GM19438 (cell line): ENCODE data around the gene ANKS1B.
"Not testable (repeated sequence)": the region's sequence is repeated elsewhere in the genome, so short reads cannot be mapped to it uniquely, and the experiment has no call there.

Source experiments
- ATAC-seq: cut with Tn5 transposase; IDR thresholded peaks from one replicate; pipeline ENCODE4 v1.9.1; 2021; ENCODE audit warnings: low read depth; ENCODE audit not compliant: unreplicated experiment

The ANKS1B gene

GRCh38 chr12:99311373-99311772 is 673.4 kb downstream of the ANKS1B start:
- peak; percentile 66 for ATAC-seq

- ATAC-seq: no peak
Measured at GRCh38 chr12:99309812-99310211, 674.9 kb downstream of the ANKS1B start.

- ATAC-seq: no peak
Measured at GRCh38 chr12:99302874-99303273, 681.9 kb downstream of the ANKS1B start.

- ATAC-seq: no peak
Measured at GRCh38 chr12:99287136-99287535, 697.6 kb downstream of the ANKS1B start.

- ATAC-seq: no peak
Measured at GRCh38 chr12:99284161-99284560, 700.6 kb downstream of the ANKS1B start.

GRCh38 chr12:99282624-99283023 is 702.1 kb downstream of the ANKS1B start:
- no peak for ATAC-seq

- ATAC-seq: no peak
Measured at GRCh38 chr12:99282086-99282485, 702.6 kb downstream of the ANKS1B start.

- no peak for ATAC-seq
Measured at GRCh38 chr12:99281277-99281676, 703.5 kb downstream of the ANKS1B start.

GRCh38 chr12:99278899-99279298 is 705.8 kb downstream of the ANKS1B start:
- no peak for ATAC-seq

GRCh38 chr12:99277591-99278379 is 707.0 kb downstream of the ANKS1B start:
- ATAC-seq: no peak

- ATAC-seq: no peak
Measured at GRCh38 chr12:99271071-99271470, 713.7 kb downstream of the ANKS1B start.

- ATAC-seq: no peak
Measured at GRCh38 chr12:99267038-99267437, 717.7 kb downstream of the ANKS1B start.

- ATAC-seq: no peak
Measured at GRCh38 chr12:99265648-99266047, 719.1 kb downstream of the ANKS1B start.

- ATAC-seq: no peak
Measured at GRCh38 chr12:99261256-99261655, 723.5 kb downstream of the ANKS1B start.

GRCh38 chr12:99260456-99260996 is 724.2 kb downstream of the ANKS1B start:
- no peak for ATAC-seq

GRCh38 chr12:99259040-99259934 is 725.4 kb downstream of the ANKS1B start:
- ATAC-seq: no peak

GRCh38 chr12:99257672-99258071 is 727.1 kb downstream of the ANKS1B start:
- no peak for ATAC-seq

GRCh38 chr12:99253068-99253467 is 731.7 kb downstream of the ANKS1B start:
- ATAC-seq: no peak

- ATAC-seq: no peak
Measured at GRCh38 chr12:99250091-99250490, 734.6 kb downstream of the ANKS1B start.

GRCh38 chr12:99249543-99249942 is 735.2 kb downstream of the ANKS1B start:
- ATAC-seq: no peak

- not testable (repeated sequence) for ATAC-seq
Measured at GRCh38 chr12:99237907-99238538, 746.7 kb downstream of the ANKS1B start.
